ENCODE measurements around the gene LPAR1.
"Not testable (repeated sequence)": the region's sequence is repeated elsewhere in the genome, so short reads cannot be mapped to it uniquely, and the experiment has no call there.

The LPAR1 gene

DNA sequence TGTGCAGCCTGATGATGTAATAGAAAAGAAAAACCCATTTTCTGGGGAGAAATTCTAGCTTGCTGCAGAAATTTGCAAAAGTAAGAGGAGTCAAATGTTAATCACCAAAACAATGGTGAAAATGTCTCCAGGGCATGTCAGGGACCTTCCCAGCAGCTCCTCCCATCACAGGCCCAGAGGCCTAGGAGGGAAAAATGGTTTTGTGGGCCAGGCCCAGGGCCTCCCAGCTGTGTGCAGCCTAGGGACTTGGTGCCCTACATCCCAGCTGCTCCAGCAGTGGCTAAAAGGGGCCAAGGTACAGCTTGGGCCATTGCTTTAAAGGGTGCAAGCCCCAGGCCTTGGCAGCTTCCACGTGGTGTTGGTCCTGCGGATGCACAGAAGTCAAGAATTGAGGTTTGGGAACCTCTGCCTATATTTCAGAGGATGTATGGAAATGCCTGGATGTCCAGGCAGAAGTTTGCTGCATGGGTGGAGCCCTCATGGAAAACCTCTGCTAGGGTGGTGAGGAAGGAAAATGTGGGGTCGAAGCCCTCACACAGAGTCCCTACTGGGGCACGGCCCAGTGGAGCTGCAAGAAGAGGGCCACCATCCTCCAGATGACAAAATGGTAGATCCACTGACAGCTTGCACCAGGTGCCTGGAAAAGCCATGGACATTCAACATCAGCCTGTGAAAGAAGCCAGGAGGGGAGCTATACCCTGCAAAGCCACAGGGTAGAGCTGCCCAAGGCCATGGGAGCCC, 176.7 kb downstream of the LPAR1 start:
- DNase-seq = not testable (repeated sequence)

DNA sequence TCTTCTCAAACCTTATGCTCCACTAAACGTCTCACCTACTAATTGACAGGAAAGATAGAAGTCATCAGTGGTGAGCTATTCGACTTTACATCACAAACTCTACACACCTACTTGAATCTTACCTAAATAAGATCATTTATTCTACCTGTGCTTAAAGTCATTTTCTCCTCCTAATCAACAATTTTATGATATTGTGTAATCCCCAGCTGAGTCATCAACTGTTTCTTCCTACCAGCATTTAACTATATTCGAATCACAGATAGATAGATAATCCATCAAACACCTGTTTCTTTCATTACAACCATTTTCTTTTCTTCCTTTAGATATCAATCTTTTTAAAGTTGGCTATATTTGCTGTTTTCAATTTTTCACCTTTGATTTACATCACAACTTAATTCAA, 181.5 kb downstream of the LPAR1 start:
- DNase-seq = no peak

DNA sequence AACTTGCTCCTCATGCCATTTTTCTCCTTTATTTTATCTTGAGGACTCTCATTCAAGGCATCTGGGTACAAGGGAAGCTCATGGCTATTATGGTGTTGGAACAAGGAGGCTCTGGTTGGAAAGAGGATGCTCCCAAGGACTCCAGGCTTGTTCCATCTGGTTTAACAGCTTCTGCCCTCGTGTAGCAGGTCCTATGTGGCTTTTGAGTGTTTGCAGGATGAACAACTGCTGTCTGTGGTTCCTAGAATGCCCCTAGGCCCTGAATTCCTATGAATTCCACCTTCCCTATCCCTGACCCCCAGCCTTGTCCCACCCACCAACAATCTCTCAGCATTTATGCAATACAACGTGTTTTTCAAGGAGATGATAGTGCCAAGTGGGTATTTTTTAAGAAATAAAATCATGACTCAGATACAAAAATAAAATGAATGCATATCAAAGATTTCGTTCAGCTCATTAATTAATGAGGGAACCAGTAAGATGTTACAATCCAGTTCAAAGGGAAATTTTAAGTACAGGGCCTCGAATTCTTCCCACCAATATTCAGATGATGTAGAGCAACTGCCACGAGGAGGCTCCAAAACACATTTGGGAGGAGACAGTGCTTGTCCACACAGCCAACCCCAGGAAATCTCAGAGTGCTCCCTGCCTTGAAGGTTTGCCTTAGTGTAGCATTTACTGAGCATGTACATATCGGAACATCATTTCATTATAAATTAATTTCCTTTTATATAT, 187.7 kb downstream of the LPAR1 start:
- no peak for DNase-seq

DNA sequence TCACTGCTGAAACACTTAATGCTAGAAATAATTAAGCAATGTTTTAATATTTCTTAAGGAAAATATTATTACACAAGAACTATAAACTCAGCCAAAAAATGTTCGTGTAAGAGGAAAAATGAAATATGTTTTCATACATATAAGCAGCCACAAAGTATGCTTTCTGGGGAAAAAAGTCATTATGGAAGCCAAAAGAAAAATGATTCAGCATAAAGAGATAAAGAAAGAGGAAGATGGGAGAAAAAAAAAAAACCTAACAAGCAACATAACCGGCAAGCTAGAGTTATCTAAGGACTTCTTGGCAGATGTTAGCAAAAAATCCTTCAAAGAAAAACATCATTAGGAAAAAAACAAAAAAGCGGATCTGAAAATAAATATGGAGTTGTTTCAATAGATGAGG, 190.6 kb downstream of the LPAR1 start:
- no peak for DNase-seq

DNA sequence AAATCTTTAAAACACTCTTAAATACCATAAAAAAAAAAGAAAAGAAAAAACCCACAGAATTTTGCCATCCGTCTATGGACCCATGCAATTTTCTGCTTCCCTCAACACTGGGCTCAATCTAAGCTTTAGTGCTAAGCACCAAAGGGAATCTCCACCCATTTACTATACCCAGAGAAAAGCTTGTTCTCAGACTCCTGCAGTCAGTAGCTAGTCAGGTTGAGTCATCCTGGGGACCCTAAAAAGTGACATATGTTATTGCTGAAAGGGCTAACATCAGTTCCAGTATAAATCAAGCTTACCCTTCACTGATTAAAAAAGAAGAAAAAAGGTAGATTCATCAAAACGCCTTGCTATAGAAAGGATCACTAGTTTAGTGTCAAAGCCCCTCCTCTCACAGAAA, 192.1 kb downstream of the LPAR1 start:
- DNase-seq = no peak

DNA sequence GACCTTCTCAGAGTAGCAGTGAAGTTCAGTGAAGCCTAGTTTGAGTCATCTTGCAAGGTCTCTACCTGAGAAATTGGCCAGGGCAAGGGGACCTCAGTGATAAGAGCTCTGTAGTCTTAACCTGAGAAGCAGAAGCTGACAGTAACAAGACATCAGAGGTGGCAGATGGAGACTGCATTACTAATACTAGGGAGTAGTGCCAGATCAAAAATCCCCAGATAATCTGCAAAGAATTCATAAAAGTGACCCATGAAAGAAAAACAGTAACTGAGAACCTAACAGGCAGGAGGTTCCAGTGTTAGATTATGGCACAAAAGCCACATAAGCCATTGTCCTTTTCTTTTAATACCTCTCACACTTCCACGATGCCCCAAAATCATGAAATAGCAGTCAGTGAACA, 194.1 kb downstream of the LPAR1 start:
- DNase-seq = no peak

DNA sequence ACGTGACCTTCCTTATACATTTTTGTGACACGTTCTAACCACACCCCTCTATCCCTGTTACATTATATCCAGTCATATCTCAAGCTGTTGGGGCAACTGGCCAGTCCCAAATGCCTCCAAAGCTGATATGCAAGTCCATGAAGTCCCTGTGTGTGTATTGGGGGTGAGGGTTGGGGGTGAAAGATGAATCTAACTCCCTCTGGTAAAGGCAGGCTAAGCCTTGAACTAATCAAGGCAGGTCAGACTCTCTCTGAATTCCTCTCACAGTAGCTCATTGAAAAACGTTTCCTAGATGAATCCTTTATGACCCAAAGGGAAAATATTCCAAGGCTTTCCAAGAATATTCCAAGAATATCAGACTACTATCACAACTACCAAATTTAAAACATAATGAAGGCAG, 195.3 kb downstream of the LPAR1 start:
- DNase-seq = no peak

DNA sequence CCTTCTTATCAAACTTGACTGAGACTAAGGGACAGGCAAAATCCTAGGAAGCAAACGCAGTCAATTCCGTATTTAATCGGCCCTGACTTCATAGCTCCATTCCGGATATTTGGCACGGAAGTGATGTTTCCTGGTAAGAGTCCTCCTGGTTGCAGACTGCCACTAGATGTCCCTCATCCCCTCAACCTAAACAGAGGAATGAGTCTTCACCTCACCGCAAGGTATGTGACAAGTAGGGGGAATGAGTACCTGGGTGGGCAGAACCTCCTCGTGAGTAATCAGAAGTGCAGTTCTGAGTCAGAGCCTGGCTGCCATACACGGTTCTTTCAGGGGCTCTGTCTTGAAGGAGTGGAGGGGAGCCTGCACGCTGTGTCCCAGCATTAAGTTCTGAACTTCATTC, 196.1 kb downstream of the LPAR1 start:
- DNase-seq = no peak

DNA sequence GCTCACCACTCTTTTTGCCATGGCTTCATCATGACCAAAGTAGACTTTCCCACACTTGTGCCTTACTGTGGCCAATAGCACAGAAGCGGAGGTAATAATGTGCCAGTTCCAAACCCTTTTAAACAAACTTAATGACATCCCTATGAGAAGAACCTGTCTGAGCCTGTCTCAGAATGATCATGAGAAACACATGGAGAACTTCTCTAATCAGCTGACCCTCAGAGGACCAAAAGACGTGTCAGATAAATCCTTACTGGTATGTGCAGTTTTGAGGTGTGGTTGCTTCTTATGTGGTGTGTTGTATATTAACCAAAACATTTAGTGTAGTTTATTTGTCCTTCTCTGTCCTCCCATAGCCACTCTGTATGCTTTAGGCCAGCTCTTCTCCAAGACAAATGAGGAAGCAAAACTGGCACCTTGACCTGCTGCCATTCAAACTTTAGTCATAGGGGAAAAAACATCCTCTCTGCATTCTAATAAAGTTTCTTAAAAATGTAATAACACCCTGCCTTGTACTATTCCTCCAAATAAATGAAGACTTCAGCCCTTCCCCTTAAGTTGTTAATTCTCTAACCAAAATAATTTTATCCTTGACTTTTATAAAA, 200.8 kb downstream of the LPAR1 start:
- no peak for DNase-seq

DNA sequence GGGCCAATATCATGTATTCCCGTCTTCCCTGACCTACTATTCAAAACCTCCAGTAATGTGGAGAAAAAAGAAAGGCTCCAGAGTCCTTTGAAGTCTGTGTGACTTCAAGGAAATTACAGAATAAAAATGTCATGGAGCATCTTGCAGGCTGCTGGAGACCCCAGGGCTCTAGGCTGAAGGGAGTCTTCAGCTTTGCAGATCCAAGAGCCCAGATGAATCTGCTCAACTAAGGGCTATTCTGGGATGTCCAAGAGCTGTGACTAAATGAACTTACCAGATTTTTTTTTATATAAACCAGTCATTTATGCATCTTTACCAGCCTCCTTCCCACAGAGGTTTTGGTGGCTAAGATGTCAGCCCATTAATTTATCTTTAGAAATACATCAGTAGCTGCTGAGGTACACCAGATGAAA, 202.4 kb downstream of the LPAR1 start:
- DNase-seq = no peak

DNA sequence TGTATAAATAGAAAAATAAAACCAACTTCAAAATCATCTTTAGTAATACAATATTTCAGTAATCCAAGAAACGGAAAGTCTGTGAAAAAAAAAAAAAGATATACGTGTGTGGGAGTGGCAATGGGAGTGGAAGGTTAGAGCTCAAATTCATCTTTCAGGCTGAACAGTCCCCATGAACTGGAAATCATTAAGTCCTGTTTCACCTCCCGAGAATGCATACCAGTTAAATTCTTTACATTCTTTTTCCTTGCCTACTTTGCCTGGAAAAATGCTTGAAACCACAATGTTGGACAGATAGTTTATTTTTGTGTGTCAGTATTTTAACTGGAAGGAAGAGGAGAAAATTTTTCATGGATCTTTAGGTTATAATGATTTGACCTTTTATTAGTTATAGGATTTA, 202.9 kb downstream of the LPAR1 start:
- no peak for DNase-seq

DNA sequence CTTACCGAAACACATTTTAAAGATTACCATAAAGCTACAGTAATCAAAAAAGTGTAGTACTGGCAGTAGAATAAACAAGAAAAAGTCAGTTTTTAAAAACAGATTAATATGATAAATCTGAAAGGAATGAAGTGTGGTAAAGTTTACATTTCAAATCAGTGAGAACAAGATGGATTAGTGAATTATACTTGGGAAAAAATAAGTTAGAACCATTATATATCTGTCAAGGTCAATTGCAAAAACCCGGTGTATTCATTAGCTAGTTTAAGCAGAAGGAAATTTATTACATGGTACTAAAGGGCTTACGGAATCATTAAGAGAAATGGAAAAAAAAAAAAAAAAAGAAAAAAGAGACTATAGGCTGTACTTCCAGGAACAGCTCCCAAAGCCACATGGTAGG, 205.3 kb downstream of the LPAR1 start:
- no peak for DNase-seq

DNA sequence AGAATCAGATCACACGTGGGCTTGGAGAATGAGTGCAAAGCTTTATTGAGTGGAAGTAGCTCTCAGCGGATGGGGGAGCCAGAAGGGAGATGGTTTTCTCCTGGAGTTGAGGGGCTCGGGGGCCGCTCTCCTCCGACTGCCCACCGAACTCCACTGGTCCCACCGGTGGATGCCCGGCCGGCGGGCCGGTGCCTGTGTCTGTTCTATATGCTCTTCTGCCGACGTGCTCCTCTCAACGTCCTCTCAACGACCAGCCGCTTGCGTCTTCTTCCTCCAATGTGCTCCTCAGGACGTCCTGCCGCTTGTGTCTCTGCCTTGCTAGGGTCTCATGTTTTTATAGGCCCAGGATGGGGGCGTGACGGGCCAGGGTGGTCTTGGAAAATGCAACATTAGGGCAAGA, 207.8 kb downstream of the LPAR1 start:
- no peak for DNase-seq

DNA sequence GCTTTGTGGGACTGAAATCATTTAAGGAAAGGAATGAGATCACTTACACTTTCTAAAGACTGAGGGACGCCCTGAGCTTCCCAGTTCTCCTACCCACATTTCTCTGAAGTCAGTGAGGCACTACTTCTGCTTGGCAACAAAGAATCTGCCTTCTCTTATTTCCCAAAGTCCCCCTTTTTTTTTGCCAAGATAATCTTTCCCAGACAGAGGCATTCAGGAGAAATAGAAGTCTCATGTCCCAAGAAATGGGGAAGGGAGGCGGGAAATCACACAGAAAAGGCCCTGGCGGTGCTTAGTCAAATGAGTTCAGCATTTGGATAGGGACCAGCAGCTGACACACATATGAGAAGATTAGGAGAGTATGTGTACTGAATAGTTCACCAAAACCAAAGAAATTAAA, 210.0 kb downstream of the LPAR1 start:
- DNase-seq = no peak

DNA sequence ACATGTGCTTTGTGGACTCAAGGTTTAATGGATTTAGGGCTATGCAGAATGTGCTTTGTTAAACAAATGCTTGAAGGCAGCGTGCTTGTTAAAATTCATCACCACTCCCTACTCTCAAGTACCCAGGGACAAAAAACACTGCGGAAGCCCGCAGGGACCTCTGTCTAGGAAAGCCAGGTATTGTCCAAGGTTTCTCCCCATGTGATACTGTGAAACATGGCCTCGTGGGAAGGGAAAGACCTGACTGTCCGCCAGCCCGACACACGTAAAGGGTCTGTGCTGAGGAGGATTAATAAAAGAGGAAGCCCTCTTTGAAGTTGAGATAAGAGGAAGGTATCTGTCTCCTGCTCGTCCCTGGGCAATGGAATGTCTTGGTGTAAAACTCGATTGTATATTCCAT, 211.9 kb downstream of the LPAR1 start:
- not testable (repeated sequence) for DNase-seq

DNA sequence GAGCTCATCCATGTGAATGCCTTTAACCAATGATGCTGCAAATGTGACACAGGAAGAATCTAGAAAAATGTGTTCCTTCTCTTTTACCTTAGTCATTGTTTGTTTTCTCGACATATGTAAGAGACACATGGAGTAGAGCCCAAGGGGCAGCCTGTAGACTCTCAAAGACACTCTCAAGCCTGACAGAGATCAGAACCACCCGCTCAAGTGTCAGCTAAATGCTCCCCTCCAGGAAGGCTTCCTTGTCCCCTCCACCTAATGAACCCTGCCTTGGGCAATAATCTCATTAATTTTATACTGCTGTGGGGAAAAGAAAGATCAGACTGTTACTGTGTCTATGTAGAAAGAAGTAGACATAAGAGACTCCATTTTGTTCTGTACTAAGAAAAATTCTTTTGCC, 212.3 kb downstream of the LPAR1 start:
- no peak for DNase-seq

DNA sequence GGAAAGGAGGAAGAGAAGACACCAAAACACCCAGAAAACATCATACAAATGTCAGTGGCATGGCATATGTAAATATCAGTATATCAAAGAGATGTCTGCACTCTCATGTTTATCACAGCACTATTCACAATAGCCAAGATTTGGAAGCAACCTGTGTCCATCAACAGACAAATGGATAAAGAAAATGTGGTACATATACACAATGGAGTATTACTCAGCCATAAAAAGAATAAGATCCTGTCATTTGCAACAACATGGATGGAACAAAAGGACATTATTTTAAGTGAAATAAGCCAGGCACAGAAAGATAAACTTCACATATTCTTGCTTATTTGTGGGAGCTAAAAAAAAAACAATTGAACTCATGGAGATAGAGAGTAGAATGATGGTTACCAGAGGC, 213.1 kb downstream of the LPAR1 start:
- DNase-seq = not testable (repeated sequence)

Measured in activated CD4-positive, alpha-beta T cell treated with anti-CD3 and anti-CD28 coated beads for 4 hours (primary cell).